ENCODE results near the gene CD59. TPM values are rescaled to one million over a fixed set of nuclear protein-coding genes. Genes with fewer than 3 reads are reported as not detected.
"Not testable (repeated sequence)": the region's sequence is repeated elsewhere in the genome, so short reads cannot be mapped to it uniquely, and the experiment has no call there.

The CD59 gene
- total RNA-seq, 1 donor: 44.4 TPM

DNA sequence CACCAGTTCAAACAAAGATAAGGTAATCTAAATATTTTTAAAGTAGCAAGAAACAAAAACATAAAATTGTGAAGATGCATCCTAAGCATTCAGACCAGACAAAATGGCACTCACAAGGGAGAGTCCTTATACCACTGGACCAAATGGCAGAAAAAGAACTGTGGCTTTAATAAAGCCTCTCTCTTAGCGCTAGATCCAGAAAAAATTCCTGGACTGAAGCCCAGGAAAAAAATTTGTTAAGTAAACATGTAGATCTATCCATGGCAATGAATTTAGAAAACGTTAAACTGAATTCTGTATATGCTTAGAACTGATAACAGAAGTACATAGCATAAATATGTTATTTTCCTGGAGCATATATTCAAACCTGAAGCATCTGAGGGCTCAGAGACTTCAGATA, 11.8 kb upstream of the CD59 start:
- DNase-seq (ENCODE audit: low read depth in 2 of 3, low spot score in 2 of 3): no peak

DNA sequence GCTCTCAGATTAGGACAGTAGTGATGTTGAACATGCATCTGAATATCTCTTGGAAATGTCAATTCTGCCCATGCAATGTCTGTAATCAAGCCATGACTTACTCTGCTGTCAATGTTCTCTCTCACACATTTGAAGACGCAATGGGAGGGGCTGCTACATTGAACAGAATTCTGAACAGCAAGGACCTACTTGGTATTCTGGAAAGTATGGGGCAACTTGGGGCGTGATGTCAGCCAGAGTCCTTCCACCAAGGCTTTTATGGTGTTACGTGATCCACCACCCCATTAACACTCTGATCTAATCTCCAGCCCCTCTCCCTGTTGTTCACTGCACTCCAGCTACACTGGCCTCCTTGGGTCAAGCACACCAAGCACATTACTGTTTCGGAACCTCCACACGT, 7.1 kb upstream of the CD59 start:
- DNase-seq (ENCODE audit: low read depth in 2 of 3, low spot score in 2 of 3): no peak

DNA sequence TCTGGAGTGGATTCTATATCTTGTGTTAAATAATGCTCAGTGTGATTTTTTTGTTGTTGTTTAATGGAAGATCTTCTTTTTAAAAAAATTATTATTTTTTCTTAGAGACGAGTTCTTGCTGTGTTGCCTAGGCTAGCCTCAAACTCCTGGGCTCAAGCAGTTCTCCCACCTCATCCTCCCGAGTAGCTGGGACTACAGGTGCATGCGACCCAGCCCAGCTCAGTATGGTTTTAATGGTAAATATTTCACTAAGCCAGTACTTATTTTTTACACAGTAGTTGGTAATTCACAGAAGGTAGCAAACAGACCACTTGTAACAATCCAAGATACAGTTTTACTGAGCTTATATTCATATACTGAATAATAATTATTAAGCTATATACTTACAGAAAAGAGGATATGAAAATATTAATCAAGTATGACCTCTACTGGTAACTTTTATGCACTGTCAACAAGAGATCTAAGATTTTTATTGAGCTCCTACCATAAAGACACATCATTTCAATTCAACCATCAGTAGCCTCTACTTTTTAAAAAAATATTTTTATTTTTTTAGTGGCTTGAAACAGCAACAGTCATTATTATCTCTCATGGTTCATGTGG, 6.1 kb upstream of the CD59 start:
- DNase-seq (ENCODE audit: low read depth in 2 of 3, low spot score in 2 of 3): peak in 1 of 3 donors; percentile 66

DNA sequence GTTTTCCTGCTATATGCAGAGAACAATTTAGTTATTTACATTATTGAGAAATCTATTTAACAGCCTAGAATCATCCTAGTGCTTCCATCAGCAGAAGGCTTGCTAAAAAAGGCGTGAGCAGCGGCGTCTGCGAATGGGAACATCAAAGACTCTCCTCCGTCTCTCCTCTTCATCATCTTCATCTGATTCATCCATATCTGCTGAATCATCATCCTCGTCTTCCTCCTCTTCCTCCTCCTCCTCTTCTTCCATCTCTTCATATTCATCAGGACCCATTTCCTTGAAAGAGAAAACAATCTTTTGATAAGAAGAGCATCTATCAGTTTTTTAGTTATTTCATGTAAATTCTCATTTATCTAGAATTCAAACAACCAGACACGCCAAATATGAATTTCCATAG, 5.6 kb upstream of the CD59 start:
- no peak for DNase-seq (ENCODE audit: low read depth in 2 of 3, low spot score in 2 of 3)

DNA sequence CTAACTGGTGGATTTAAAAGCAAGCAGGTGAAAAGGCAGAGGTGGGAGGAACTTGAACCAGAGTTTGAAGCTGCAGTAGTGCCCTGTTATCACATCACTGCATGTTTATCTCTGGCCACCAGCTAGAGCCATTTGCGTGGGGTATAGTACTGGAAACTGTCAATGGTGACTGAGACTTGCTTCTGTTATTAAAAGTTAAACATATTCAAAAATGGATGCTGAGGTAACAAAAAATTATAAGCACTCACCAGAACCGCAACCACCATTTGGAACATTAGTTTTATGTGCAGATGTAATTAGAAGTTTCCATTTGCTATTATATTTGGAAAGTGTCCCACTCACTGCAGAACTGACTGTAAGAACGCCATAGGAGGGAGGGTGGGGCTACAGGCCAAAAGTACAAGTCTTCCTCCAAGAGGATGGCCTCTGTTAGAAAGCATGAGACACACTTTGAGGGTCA, 1.2 kb upstream of the CD59 start:
- DNase-seq (ENCODE audit: low read depth in 2 of 3, low spot score in 2 of 3): peak in 1 of 3 donors; percentile 32

DNA sequence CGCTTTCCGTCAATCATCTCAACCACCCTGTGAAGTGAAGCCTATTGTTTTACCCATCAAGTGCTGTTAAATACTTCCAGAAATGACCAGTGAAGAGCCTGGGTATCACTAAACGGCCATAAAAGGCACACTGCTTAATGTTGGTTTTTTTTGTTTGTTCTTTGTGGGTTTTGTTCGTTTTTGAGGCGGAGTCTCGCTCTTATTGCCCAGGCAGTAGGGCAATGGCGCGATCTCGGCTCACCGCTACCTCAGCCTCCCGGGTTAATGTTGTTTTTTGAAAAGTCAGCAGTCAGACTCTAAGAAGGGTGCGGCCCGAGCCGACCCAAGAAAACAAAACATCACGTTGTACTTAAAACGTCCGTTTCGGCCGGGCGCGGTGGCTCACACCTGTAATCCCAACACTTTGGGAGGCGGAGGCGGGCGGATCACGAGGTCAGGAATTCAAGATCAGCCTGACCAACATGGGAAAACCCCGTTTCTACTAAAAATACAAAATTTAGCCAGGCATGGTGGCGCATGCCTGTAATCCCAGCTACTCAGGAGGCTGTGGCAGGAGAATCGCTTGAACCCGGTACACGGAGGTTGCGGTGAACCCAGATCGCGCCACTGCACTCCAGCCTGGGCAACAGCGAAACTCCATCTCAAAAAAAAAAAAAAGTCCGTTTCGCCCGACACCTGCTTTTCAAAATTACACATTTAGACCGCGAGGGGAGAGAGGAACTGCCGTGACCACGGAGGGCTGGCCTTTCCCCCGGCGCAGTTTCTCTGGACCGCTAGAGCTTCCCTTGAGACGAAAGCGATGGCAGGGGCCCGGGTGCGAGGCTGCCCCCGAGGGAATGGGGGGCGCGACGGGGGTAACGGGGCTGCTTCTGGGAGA, 714 bp downstream of the CD59 start:
- DNase-seq (ENCODE audit: low read depth in 2 of 3, low spot score in 2 of 3): peak; percentile 31 to 85 (median 68)

DNA sequence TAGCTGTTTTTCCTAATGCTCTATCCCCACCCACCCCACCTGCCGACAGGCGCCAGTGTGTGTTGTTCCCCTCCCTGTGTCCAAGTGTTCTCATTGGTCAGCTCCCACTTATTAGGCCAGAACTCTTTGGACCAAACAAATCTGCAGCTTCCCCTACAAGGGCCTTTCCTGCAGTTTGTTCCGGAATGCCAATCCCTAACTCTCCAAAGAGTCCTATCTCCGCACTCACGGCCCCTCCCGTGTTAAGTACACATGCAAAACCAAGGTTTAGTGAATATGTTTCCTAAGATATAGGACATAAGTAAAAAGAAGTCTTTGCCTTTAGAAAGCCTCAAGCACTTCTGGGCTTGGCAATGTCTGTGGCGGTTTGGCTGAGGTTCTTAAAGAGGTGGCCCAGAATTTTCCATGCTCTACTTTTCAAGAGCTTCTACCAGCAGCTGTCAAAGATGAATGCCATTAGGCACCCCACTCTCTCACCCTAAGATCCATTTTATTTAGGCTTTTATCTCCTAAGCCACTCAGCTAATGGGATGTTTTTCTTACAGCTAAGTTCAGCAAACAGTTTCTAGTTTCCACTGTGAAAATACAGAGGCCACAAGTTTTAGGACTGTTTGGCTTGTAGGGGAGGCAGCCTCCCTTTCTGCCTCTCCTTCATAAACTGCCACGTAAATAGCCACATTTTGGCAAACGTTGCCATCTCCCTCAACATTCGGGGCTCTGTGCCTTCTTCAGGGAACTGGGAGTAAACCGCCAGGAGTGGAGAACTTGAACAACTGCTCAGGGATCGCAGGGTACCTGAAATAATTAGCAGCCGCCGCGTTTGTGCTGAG, 1.6 kb downstream of the CD59 start:
- DNase-seq (ENCODE audit: low read depth in 2 of 3, low spot score in 2 of 3): no peak

DNA sequence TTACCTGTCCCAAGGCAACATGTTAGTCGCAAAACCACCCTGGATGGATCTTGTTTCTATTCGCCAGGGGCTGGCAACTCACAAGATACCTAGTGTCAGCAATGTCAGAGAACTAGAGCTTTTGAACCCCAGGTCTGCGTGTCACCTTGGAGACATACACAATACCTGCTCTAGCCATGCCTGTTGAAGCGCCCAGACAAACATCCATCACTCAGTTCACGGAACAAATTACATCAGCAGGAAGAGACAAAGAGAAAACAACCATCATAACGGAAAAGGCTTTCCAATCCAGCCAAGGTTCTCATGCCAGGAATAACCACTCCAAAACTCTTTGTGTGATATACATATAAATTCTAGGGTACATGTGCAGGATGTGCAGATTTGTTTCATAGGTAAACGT, 2.2 kb downstream of the CD59 start:
- no peak for DNase-seq (ENCODE audit: low read depth in 2 of 3, low spot score in 2 of 3)

DNA sequence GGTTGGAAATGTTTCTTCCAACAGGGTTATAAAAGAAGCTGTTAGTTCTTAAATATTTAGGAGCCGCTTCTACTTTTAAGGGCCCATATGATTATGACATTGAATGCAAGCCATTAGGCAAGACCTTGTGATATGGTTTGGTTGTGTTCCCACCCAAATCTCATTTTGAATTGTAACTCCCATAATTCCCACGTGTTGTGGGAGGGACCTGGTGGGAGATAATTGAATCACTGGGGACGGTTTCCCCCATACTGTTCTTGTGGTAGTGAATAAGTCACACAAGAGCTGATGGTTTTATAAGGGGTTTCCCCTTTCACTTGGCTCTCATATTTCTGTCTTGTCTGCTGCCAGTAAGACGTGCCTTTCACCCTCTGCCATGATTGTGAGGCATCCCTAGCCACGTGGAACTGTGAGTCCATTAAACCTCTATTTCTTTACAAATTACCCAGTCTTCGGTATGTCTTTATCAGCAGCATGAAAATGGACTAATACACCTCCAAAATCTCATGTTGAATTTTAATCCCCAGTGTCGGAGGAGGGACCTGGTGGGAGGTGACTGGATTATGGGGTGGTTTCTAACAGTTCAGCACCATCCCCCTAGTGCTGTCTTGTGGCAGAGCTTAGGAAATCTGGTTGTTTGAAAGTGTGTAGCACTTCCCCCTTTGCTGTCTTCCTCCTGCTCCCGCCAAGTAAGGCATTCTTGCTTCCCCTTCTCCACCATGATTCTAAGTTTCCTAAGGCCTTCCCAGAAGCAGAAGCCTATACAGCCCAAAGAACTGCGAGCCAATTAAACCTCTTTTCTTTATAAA, 4.3 kb downstream of the CD59 start:
- DNase-seq (ENCODE audit: low read depth in 2 of 3, low spot score in 2 of 3): peak in 1 of 3 donors; percentile 32

DNA sequence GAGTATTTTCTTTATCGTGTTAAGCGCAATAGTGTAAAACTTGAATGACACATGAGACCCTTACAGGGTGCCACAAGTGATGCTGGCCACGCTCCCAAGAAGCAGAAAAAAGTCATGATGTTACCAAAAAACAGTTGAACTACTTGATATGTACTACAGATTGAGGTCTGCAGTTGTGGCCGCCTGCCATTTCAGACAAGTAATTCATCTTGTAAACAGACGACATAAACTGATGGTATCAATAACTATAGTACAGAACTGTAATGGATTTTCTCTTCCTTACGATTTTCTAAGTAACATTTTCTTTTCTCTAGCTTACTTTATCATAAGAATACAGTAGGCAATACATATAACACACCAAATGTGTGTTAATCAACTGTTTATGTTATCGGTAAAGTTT, 5.5 kb downstream of the CD59 start:
- DNase-seq (ENCODE audit: low read depth in 2 of 3, low spot score in 2 of 3): no peak

DNA sequence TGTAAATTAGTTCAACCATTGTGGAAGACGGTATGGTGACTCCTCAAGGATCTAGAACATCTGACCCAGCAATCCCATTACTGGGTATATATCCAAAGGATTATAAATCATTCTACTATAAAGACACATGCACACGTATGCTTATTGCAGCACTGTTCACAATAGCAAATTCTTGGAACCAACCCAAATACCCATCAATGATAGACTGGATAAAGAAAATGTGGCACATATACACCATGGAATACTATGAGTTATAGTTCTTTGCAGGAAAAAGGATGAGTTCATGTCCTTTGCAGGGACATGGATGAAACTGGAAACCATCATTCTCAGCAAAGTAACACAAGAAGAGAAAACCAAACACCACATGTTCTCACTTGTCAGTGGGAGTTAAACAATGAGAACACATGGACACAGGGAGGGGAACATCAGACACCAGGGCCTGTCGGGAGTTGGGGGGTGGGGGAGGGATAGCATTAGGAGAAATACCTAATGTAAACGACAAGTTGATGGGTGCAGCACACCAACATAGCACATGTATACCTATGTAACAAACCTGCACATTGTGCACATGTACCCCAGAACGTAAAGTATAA, 7.1 kb downstream of the CD59 start:
- DNase-seq (ENCODE audit: low read depth in 2 of 3, low spot score in 2 of 3): not testable (repeated sequence)

DNA sequence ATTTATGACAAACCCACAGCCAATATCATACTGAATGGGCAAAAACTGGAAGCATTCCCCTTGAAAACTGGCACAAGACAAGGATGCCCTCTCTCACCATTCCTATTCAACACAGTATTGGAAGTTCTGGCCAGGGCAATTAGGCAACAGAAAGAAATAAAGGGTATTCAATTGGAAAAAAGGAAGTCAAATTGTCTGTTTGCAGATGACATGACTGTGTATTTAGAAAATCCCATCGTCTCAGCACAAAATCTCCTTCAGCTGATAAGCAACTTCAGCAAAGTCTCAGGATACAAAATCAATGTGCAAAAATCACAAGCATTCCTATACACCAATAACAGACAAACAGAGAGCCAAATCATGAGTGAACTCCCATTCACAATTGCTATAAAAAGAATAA, 8.7 kb downstream of the CD59 start:
- not testable (repeated sequence) for DNase-seq (ENCODE audit: low read depth in 2 of 3, low spot score in 2 of 3)

DNA sequence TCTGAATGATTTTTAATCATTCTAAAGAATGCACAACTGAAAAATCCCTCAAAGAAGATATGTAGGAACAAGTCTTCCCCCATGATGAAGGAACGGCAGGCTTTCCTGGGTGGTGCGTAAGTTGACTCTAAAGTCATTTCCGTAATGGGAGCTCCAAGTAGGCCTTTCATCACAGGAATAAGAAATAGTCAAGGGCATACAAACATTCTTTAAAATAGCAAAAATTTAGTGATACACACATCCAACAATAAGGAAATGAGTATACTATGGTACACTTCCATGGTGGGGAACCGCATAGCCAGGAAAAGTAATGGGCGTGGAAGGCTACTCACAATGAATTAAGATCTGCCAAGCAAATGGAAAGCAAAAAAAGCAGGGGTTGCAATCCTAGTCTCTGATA, 10.7 kb downstream of the CD59 start:
- DNase-seq (ENCODE audit: low read depth in 2 of 3, low spot score in 2 of 3): no peak

DNA sequence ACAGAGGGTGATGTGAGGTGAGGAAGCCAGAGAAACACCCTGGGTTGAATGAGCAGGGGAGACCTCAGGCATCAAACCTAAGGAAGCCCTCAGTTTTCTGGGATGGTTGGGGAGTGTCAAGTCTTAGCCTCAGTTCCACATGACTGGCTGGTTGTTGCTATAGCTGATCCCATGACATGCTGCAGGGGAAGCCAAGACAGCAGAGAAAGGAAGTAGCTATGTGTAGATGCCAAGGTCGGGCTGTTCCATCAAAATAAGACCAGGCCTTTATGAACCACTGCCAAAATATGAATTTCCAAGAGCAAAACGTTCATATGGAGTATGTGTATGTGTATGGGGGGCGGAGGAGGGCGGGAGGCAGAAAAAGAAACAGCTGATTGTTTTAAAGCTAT, 11.6 kb downstream of the CD59 start:
- DNase-seq (ENCODE audit: low read depth in 2 of 3, low spot score in 2 of 3): peak in 1 of 3 donors; percentile 14

DNA sequence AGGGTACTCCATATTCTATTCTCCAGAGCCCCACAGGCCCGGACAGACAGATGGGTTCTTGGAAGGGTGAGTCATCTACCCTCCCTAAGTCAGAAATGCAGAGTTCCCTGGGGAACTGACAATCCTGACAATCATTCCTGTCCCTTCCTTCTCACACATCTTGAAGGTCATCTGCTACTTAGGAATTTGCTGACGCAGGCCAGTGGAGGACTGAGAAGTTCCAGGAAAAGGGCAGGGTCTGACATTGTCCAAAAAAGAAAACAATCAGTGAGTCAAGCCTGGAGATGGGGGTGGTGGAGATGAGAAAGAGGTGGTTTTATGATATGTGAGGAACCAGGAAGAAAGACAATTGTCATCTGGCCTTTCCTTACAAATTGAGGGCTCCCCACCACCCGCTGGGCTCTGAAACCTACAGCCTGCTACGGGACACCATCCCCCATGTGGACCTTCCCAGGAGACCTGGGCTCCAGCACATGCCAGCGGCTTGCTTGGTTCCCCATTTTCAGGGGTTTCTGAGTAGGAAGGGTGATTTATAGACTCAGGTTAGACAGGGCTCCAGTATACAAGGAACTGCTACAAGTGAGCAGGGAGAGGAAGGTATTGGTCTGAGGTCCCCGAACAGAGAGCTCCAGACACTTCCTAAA, 12.9 kb downstream of the CD59 start:
- peak in 1 of 3 donors; percentile 76 for DNase-seq (ENCODE audit: low read depth in 2 of 3, low spot score in 2 of 3)

DNA sequence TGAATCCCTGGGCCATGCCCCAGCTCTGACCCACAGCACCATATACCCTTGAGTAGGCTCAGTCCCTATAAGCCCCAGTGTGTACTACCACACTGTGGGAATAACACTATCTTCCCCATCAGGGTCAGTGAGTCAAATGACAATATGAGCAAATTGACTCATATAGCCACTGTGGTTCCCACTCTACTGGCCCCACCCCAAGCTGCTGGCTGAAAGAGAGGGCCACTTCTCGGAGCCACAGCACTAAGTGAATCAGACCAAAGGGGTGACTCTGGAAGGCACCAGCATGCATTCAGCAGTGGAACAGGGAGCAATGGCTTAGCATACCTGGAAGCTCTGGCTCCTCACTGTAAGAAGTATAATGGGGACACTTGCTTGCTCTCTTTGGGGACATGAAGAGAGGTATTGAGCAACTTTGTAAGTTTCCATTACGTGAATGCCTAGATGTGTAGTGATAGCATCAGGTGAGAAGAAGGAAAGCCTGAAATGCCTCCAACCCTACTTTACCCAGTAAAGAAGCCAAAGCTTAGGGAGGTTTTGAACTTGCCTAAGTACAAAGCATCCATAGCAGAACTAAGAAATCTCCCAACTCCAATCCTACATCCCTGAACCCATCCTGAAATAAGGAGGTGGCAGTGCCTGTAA, 13.5 kb downstream of the CD59 start:
- DNase-seq (ENCODE audit: low read depth in 2 of 3, low spot score in 2 of 3): no peak

DNA sequence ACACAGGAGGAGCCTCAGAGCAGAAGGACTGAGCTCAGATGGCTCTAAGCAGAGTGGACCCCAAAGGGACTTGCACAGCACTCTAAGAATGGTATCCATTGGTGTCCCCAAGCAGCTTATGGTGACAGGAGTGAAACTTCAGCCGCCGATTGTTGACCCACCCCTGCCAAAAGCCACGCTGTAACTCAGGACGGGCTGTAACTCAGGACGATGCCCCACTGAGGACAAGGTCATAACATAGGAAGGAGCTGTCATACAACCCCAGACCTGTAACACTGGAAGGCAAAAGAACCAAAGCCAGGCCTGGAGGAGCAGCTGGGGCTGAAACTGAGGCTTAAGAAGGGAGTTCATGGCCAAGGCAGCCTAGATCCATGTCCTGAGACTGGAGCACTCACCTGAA, 14.2 kb downstream of the CD59 start:
- DNase-seq (ENCODE audit: low read depth in 2 of 3, low spot score in 2 of 3): no peak

DNA sequence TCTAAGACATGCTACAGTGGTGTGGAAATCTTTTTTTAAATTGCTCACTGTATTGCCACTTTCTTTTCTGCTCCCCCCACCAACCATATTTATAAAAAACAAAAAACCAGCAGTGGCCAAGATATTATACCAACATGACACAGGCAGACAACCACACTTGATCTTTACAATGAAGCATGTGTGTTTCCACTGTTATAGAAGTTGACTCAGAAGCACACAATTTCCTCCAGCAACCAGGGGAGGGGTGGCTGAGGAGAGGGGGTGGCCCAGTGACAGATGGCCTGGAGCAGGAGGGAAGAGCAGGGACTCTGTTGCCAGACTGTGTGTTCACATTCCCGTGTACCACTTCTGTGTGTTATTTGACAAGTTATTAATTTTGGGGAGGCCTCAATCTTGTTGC, 14.8 kb downstream of the CD59 start:
- DNase-seq (ENCODE audit: low read depth in 2 of 3, low spot score in 2 of 3): no peak

DNA sequence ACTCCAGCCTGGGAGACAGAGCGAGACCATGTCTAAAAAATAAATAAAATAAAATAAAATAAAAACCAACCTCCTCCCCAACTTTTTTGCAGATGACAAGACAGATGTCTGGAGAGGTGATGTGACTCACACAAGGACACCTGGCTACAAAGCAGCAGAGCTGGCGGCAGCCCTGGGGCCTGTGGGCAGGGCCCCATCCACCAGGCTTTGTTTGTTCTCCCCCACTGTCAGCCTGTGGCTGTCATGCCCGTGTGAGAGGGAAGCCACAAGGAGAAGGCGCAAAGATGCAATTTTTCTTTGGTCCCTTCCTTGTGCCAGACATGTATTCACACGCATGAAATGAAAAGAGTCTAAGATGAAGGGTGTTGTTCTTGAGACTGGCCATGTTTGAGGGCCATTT, 16.6 kb downstream of the CD59 start:
- no peak for DNase-seq (ENCODE audit: low read depth in 2 of 3, low spot score in 2 of 3)

All from hematopoietic multipotent progenitor cell (in vitro differentiated cells).